Stimulated activated naive CD8-positive, alpha-beta T cell treated with anti-CD3 and anti-CD28 coated beads, Interleukin-15, amount 100 ng/mL, for 72 hours (primary cell): Measurements from ENCODE around the gene UBTD1.

Experiments used
- ATAC-seq: fragments of 150-1000 bp; cut with Tn5 transposase; 2 replicates; pipeline ENCODE4 v1.10.0; 2021; ENCODE audit warnings: mild to moderate bottlenecking, moderate library complexity
- DNase-seq, 2 donors: peaks; one replicate each; pipeline ENCODE4 v3.0.0; 2021 to 2022
- H3K27ac Mint-ChIP-seq, 2 donors: one replicate each; pipeline ENCODE4 v1.8.0; 2022; ENCODE audit warnings: mild to moderate bottlenecking in 2 of 2, mixed read lengths in 2 of 2, moderate library complexity in 2 of 2
- H3K27me3 Mint-ChIP-seq: one replicate; pipeline ENCODE4 v1.8.0; 2022; ENCODE audit warnings: mixed read lengths
- H3K4me1 Mint-ChIP-seq: one replicate; pipeline ENCODE4 v1.8.0; 2022; ENCODE audit warnings: mild to moderate bottlenecking, mixed read lengths
- H3K4me3 Mint-ChIP-seq, 2 donors: one replicate each; pipeline ENCODE4 v1.8.0; 2022; ENCODE audit warnings: mild to moderate bottlenecking in 2 of 2, mixed read lengths in 2 of 2, moderate library complexity in 1 of 2
- H3K9me3 Mint-ChIP-seq, 2 donors: one replicate each; pipeline ENCODE4 v1.8.0; 2022; ENCODE audit warnings: mixed read lengths in 2 of 2

Gene UBTD1

DNA sequence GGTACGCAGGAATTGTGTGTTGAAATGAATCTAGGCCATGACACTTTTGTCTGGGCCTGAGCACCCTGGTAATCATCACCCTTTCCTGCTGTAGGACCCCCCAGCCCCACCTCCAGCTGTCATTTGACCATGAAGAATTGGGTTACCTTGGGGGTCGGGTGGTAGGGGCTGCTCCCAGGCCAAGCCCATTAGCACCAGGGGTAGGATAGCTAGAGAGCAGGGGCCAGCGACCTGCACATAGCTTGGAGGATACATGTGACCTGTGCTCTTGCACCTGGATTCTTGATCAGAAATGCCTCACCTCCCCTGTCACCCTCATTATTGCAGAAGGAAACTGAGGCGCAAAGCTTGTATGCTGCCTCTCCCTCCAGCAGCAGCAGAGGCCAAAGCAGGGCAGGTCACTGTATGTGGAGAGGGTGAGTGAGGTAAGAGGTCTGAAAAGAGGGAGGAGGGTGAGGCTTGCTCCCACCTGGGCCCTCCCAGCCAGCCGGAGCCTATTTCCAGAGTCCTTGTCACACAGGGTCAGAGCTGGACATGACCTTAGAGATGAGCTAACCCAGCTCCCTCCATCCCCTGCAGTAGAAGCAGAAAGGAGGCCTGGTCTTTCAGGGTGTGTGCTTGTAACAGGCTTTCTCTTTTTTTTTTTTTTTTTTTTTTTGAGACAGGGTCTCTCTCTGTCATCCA, 38.6 kb downstream of the UBTD1 start:
- no peak overlapping the region for H3K27ac Mint-ChIP-seq
- no peak overlapping the region for H3K4me3 Mint-ChIP-seq
- H3K9me3 Mint-ChIP-seq: no peaks in the 10 kb centered on the region
- ATAC-seq (no peak), DNase-seq (no peak)
- no peaks in the 10 kb centered on the region for H3K27me3 Mint-ChIP-seq
- peaks cover 14% of the 10 kb centered on the region for H3K4me1 Mint-ChIP-seq

DNA sequence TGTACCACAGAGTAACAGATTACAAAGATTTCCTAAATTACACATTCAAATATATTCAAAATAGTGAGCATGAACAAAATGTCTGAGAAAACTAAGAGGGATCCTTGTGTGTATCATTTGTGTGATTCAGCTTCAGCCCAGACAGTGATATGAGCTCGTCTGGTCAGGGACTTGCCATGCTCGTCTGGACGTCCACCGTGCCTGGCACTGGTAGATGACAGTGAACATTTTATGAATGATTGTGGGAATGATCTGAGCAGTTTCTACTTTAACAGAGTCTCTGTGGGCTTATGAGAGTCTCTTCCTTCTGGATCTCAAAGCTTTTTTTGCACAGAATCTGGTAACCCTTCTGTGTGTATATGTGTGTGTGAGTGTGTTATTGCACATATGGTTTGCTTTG, 39.7 kb downstream of the UBTD1 start:
- Mint-ChIP-seq H3K4me3 (no peak overlapping the region), H3K4me1 (peaks cover 24% of the 10 kb centered on the region), H3K27me3 (no peaks in the 10 kb centered on the region), H3K27ac (no peak overlapping the region), H3K9me3 (no peaks in the 10 kb centered on the region)
- DNase-seq (no peak), ATAC-seq (no peak)

DNA sequence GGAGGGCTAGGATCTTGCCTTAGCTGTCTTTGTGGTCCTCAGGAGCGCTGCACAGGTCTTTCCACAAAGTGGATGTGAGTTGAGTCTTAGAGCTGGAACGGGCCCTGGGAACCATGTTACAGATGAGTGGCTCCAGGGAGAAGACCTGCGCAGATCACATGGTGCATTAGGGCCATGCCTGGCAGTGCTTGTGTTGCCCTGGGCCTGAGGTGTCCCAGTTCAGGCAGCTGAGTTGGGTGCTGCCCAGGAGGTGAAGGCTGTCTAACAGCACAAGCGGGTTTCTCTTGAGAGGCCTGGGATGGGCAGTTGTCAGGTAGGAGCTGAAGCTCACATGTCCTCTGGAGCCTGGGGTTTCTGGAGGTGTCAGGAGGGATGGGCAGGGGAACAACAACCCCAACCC, 40.1 kb downstream of the UBTD1 start:
- no peak overlapping the region for H3K4me3 Mint-ChIP-seq
- no peak for ATAC-seq
- peaks cover 29% of the 10 kb centered on the region for H3K4me1 Mint-ChIP-seq
- H3K27ac Mint-ChIP-seq: no peak overlapping the region
- no peaks in the 10 kb centered on the region for H3K9me3 Mint-ChIP-seq
- no peaks in the 10 kb centered on the region for H3K27me3 Mint-ChIP-seq
- DNase-seq: no peak

DNA sequence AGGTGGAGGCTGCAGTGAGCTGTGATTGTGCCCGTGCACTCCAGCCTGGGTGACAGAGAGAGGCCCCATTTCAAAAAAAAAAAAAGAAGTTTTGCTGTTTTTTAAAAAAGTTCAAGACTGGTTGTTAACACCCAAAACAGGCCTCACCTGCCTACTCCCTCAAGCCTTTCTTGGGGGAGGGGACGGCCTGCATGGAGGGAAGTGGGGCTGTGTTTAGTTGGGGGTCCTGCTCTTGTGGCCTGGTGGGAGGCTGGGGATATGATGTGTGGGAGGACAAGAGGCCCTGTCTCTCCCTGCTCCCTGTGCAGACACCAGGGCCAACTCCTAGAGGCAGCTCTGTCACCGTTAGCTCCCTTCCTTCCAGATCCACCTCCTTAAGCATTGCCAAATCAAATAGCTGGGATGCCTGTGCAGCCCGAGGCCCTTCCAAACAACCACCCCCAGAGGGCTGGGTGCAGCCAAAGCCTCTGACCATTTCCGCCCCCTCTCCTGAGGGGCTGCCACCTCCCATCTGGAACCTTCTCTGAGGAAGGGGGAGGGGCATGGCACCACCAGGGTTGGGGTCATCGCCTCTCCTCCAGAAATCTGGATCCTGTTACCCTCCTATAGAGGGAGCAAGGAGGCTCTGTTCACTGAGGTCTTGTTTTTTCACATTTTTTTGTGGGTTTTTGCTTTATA, 40.9 kb downstream of the UBTD1 start:
- DNase-seq: no peak
- H3K4me1 Mint-ChIP-seq: peaks cover 27% of the 10 kb centered on the region
- no peak overlapping the region for H3K4me3 Mint-ChIP-seq
- no peak overlapping the region for H3K27ac Mint-ChIP-seq
- no peaks in the 10 kb centered on the region for H3K27me3 Mint-ChIP-seq
- H3K9me3 Mint-ChIP-seq: no peaks in the 10 kb centered on the region
- no peak for ATAC-seq

DNA sequence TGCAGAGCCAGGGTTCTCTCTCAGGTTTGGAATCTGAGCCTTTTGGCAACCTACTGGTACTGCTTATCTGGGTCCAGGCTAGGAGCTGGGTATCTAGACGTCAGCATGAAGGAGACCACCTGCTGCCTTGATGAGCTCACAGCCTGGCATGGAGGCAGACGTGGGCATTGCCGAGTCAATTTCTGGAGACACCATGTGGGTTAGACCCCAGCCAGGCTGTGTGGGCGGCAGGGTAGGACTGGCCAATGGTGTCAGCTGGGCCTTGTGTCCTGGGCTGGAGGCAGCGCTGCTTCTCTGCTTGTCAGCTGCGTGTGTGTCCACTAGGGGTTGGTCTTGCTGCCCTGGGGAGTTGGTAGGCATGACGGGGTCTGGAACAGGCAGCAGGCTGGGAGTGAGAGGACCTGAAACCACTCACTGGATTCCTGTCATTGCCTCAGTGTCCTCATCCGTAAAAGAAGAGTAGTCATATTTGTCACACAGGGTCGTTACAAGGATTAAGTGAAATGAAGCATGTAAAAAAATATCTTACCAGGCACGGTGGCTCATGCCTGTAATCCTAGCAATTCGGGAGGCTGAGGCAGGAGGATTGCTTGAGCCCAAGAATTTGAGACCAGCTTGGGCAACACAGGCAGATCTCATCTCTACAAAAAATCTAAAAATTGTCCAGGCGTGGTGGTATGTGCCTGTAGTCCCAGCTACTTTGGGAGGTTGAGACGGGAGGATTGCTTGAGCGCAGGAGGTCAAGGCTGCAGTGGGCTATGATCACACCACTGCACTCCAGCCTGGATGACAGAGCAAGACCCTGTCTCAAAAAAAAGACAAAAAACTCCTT, 42.2 kb downstream of the UBTD1 start:
- Mint-ChIP-seq H3K9me3 (no peaks in the 10 kb centered on the region), H3K27me3 (no peaks in the 10 kb centered on the region), H3K4me3 (no peak overlapping the region), H3K4me1 (peaks cover 24% of the 10 kb centered on the region), H3K27ac (no peak overlapping the region)
- ATAC-seq (no peak), DNase-seq (no peak)

DNA sequence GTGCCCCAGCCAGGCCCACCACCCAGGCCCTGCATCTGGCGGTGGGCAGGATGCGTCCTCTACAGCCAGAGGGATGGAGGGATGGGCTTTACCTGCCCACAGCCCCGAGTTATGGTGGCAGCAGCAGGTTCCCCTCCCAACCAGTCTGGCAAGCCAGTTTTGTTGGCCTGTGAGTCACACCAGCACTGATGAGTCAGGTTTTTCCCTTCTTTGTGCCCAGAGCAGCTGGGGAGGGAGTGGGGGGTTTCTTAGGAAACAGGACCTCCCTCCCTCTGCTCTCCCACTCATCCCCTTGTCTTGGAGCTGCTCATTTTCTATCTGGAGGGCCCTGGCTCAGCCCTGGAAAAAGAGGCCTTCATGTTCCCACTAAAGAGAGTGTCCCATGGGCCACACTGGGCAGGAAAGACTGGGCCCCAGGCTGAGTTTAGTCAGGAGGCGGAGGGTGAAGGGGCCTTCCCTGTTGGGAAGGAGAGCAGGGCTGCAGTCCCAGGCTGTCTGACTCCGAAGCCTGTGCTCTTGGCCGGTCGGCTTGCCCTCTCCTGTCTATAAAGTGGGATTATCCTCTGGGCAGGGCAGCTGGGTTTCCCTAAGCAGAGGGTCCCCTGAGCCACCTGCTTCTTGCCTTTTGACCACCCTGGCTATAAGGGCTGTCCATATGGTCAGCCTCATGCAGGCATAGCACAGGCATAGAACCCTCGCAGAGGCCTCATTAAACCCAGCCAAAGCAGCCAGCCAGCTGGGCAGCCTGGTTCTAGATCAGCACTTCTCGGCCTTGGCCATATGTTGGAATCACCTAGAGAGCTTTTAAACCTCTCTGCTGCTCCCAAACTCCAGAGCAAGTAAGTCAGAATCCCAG, 43.7 kb downstream of the UBTD1 start:
- Mint-ChIP-seq H3K4me3 (peak overlapping the region; percentile 5 to 71), H3K4me1 (peaks cover 24% of the 10 kb centered on the region), H3K9me3 (no peaks in the 10 kb centered on the region), H3K27ac (peak overlapping the region; percentile 54 to 92), H3K27me3 (no peaks in the 10 kb centered on the region)
- ATAC-seq (peak; percentile 53), DNase-seq (peak; percentile 9 to 18)

DNA sequence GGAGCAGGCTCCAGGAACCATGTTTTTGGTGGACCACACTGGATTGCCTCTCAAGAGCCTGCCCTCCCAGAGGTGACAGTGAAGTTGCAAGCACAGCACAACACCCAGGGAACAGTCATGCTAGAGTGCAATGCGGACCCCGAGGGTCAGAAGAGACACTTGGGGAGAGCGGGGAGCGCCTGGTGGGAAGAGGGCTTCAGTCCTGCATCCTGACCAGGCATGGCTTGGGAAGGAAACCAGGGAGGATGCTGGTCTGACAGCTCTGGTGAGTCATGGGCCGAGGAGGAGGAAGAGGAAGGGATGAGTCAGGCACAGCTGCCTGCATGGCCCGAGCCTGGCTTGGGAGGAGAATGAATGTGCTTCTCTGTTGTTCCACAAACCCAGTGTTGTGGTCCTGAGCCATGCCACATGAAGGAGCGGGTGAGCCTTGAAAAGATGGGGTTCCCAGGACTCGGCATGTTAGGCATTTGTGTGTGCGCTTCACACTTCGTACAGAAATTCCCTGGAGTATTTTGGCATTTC, 44.4 kb downstream of the UBTD1 start:
- Mint-ChIP-seq H3K4me3 (peak overlapping the region; percentile 27 to 71), H3K4me1 (peaks cover 24% of the 10 kb centered on the region), H3K9me3 (no peaks in the 10 kb centered on the region), H3K27me3 (no peaks in the 10 kb centered on the region), H3K27ac (peak overlapping the region in 1 of 2 donors; percentile 81)
- DNase-seq: peak; percentile 26 to 50
- ATAC-seq: peak; percentile 88

DNA sequence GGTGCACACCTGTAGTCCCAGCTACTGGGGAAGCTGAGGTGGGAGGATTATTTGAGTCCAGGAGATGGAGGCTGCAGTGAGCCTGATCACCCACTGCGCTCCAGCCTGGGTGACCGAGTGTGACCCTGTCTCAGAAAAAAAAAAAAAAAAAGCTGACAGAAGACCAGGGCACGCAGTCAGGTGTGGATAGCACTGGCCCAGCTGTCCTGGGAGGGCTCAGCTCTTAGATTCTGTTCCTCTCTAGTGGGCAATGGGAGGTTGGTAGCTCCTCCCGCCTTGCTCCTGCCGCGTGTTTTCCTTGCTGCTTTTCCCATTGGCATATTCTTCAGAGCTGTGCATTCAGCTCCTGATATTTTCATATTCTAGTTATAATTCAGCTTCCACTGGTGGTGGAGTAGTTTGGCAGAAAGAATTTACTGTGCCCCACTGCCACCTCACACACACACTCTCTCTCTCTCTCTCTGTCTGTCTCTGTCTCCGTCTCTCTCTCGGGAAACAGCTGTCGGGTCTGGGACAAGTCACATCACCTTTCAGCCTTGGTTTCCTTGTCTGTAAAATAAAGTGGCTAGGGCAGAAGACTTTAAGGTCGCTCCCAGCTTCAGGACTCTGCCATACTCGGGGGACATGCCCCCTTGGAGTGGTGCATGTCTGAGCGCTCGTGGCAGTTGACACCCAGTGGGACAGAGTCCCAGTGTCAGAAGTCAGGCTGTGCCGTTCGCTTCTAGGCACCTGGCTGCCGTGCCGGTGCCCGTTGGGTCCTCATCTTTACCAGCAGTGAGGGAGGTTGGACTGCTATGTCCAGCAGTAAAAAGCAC, 47.9 kb downstream of the UBTD1 start:
- Mint-ChIP-seq H3K9me3 (no peaks in the 10 kb centered on the region), H3K4me3 (no peak overlapping the region), H3K4me1 (peaks cover 27% of the 10 kb centered on the region), H3K27ac (no peak overlapping the region), H3K27me3 (no peaks in the 10 kb centered on the region)
- no peak for ATAC-seq
- no peak for DNase-seq

DNA sequence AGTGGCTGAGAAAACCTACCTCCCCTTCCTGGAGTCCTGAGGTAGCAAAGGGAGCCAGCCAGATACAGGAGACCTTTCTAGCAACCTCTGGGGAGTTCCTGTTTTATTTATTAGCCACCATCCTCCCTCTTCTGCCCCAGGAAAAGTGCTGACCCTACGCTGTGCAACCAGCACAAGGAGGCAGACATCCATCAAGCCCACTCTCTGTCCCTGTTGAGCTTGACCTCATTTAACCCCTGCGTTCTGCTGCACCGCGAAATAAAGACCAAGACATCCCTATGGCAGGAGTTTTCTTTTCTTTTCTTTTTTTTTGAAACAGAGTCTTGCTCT, 48.5 kb downstream of the UBTD1 start:
- DNase-seq (no peak), ATAC-seq (no peak)
- no peaks in the 10 kb centered on the region for H3K9me3 Mint-ChIP-seq
- H3K4me3 Mint-ChIP-seq: no peak overlapping the region
- peaks cover 21% of the 10 kb centered on the region for H3K4me1 Mint-ChIP-seq
- no peaks in the 10 kb centered on the region for H3K27me3 Mint-ChIP-seq
- no peak overlapping the region for H3K27ac Mint-ChIP-seq

DNA sequence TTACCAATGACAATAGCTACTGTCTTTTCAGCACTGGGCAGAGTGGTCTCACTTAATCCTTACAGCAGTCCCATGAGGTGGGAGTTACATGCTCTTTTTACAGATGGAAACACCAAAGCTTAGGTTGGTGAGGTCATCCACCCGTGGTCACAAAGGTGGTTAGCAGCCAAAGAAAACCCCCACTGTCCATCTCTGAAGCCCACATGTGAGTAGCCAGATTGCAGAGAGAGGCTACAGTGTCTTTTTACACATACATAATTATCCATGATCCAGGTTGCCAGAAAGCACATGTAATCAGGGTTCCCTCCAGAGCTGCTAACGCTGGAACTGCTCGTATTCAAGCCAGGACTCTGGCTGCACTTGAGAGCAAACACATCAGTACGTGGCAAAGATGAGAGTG, 49.2 kb downstream of the UBTD1 start:
- Mint-ChIP-seq H3K9me3 (no peaks in the 10 kb centered on the region), H3K4me1 (peaks cover 14% of the 10 kb centered on the region), H3K4me3 (no peak overlapping the region), H3K27ac (no peak overlapping the region), H3K27me3 (no peaks in the 10 kb centered on the region)
- no peak for DNase-seq
- ATAC-seq: no peak

DNA sequence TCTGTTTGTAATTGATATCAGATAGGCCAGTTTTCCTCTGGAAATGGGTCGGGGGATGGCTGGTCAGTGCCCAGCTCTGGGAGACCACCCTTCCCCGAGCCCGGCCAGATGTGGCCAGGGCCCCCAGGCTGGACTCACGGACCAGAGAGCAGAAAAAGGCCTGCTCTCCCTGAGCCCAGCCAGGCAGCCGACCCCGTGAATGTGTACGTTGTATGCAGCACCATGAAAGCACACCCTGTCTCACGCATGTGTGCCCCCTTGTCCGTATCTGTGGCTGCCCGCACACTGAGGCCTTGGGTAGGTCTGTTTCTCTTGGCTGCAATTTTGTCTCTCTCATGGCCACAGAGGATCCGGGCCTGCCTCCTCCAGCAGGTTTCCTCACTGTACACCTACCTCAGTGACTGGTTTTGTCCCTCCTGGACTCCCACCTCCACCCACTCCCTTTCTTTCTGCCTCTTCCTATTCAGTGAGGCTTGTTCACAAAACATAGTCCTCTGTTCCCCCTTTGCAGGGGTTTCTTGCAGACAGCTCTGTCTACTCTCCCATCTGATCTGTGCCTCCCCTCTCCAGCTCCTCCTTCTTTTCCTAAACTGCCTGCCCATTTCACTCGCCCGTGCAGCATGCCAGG, 50.2 kb downstream of the UBTD1 start:
- H3K27ac Mint-ChIP-seq: no peak overlapping the region
- ATAC-seq (no peak), DNase-seq (no peak)
- H3K4me1 Mint-ChIP-seq: peaks cover 10% of the 10 kb centered on the region
- H3K9me3 Mint-ChIP-seq: no peaks in the 10 kb centered on the region
- no peaks in the 10 kb centered on the region for H3K27me3 Mint-ChIP-seq
- no peak overlapping the region for H3K4me3 Mint-ChIP-seq

DNA sequence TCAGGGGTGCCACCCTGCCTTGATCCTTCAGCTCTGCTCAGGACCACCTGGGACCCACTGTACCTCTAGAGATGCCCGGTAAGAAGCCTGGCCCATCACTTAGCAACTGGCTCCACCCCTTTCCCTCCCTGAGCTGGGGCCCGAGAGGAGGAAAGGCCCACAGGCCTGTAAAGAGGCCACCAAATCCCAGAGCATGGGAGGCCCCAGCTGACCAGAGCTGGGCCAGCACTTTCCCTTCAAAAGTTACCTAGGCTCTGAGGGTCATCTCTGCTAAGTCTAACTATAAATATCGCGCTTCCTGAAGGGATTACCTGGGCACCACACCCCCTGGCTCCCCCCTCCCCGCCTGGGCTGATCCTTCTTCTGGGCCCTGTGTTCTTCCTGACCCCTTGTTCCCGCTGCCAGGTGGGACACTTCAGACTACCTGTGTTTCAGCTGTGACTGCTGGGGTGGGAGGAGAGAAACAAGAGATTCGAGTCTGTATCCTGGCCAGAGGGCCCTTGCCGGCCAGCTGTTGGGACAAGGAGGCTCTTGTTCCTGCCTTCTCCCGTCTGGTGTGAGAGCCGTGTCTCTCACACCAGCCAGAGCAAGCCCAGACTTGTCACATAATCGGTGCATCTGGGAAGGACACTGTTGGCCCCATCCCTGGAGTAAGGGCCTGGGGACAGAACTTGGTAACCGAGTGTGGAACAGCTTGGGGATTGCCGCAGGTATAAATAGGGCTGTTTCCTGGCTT, 51.0 kb downstream of the UBTD1 start:
- ATAC-seq: no peak
- H3K9me3 Mint-ChIP-seq: no peaks in the 10 kb centered on the region
- H3K4me1 Mint-ChIP-seq: peaks cover 10% of the 10 kb centered on the region
- H3K27ac Mint-ChIP-seq: no peak overlapping the region
- H3K4me3 Mint-ChIP-seq: no peak overlapping the region
- no peak for DNase-seq
- no peaks in the 10 kb centered on the region for H3K27me3 Mint-ChIP-seq

DNA sequence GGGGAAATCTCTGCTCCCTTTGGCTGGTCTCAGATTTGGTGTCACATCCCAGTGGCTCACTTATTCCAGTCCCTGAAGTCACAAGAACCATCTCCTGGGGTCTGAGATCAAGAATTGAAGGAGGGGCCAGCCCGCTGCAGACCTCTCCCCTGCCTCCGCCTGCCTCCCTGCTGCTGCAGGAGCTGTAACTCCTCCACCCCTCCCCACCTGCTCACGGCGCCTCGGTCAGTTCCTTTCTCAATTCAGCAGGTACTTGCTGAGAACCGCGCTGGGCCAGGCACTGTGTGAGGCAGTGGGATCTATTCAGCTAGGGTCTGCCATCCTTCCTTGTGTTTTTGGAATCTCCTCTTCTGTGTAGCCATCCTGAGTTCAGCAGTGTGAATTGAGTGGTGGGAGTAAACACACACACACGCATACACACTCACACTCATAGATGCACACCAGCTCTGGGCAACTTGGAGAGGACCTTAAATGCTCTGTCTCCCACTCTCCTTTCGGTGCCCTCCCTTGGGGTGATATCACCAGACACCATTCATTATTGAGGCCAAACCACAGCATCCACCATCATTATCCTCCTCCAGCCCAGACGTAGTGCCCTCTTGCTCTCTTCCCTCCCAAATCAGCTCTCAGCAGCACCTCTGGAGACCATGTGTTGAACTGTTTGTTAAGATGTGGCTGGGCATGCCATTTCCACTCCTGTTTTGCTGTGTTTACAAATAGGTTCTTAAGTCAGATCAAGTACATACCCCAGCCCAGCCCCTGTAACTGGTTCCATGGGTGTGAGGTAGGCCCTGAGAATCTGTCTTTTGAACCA, 51.8 kb downstream of the UBTD1 start:
- Mint-ChIP-seq H3K27ac (peak overlapping the region in 1 of 2 donors; percentile 66), H3K4me3 (no peak overlapping the region)
- ATAC-seq: no peak

More for the DNA sequence above, 51.8 kb downstream of the UBTD1 start:
- Mint-ChIP-seq H3K27me3 (no peaks in the 10 kb centered on the region), H3K4me1 (peaks cover 10% of the 10 kb centered on the region), H3K9me3 (no peaks in the 10 kb centered on the region)
- no peak for DNase-seq
